HCT116 (cell line): ENCODE data around the gene ZCCHC17. TPM values are rescaled to one million over a fixed set of nuclear protein-coding genes. Genes with fewer than 3 reads are reported as not detected.

Experiments
- ATAC-seq: fragments of 200-7000 bp; cut with Tn5 transposase; 2 replicates; pipeline ENCODE4 v1.9.1; 2020; ENCODE audit warnings: mild to moderate bottlenecking, moderate library complexity
- BruUV-seq: library from RNA; stranded (reverse); fragments of 400-500 nt; replicated peaks from 2 replicates; lab custom pipeline; 2021; lab: Mats Ljungman, UMichigan
- CTCF ChIA-PET: fragments of 300-600 bp; sonication (Branson Sonifier 250); formaldehyde crosslinking; loops from one replicate; lab custom pipeline; 2021; ENCODE audit warnings: antibody characterized with exemption; lab: Charles Lee
- POLR2A ChIA-PET: fragments of 300-600, 350-600 bp; sonication (Branson Sonifier 250); formaldehyde crosslinking; loops from one replicate; lab custom pipeline; 2021; ENCODE audit warnings: antibody characterized with exemption; lab: Charles Lee
- RAD21 ChIA-PET, 2 experiments: fragments of 300-600 bp; sonication (Branson Sonifier 250); formaldehyde crosslinking; loops; one replicate each; lab custom pipeline; 2023; ENCODE audit warnings: low total read pairs in 2 of 2; ENCODE audit not compliant: uncharacterized antibody in 2 of 2, unreplicated experiment in 2 of 2, low non-redundant PET in 1 of 2; lab: Charles Lee
- DNase-seq: peaks from one replicate; pipeline ENCODE4 v3.0.0-alpha.2; 2010; ENCODE audit warnings: low read depth, low spot score
- H2AFZ ChIP-seq: fragments of 200-600 bp; shearing (Covaris generic), sonication (generic); 2 replicates; pipeline ENCODE4 v1.6.1; 2017; ENCODE audit warnings: low read depth, mixed run types, mixed read lengths, antibody characterized with exemption, low read length; ENCODE audit not compliant: poor library complexity, severe bottlenecking
- H3K27ac ChIP-seq: 2 replicates; pipeline ENCODE4 v1.5.1; 2012; ENCODE audit warnings: low read depth, low read length
- H3K27me3 ChIP-seq: fragments of 200-600 bp; sonication (generic); 2 replicates; pipeline ENCODE4 v1.6.1; 2016; ENCODE audit warnings: mixed run types, low read length, mixed read lengths; ENCODE audit not compliant: insufficient read depth
- H3K36me3 ChIP-seq, 2 experiments: fragments of 200-500 bp in 1 of 2; fragments of 200-600 bp in 1 of 2; sonication (Bioruptor generic) in 1 of 2; sonication (generic) in 1 of 2; 2 replicates each; pipeline versions ENCODE4 v1.5.1 to v1.6.1; 2014 to 2016; ENCODE audit warnings: low read length in 2 of 2, inconsistent platforms in 1 of 2, mixed read lengths in 1 of 2, mixed run types in 1 of 2; ENCODE audit not compliant: insufficient read depth in 2 of 2, control insufficient read depth in 1 of 2
- H3K4me1 ChIP-seq, 2 experiments: fragments of 200-600 bp in 1 of 2; sonication (generic) in 1 of 2; 2 replicates each; pipeline versions ENCODE4 v1.5.1 to v1.6.1; 2012 to 2017; ENCODE audit warnings: low read length in 2 of 2, inconsistent platforms in 1 of 2, mild to moderate bottlenecking in 1 of 2, mixed read lengths in 1 of 2, mixed run types in 1 of 2, moderate library complexity in 1 of 2; ENCODE audit not compliant: insufficient read depth in 2 of 2, control insufficient read depth in 1 of 2
- H3K4me2 ChIP-seq: fragments of 200-600 bp; sonication (generic); 2 replicates; pipeline ENCODE4 v1.6.1; 2017; ENCODE audit warnings: mixed run types, low read length, mixed read lengths
- H3K4me3 ChIP-seq, 2 experiments: fragments of 200-600 bp in 1 of 2; sonication (generic) in 1 of 2; replicated peaks in 1 of 2; 2 replicates each; pipeline ENCODE4 v1.5.1; 2011 to 2016; ENCODE audit warnings: low read length in 2 of 2, control low read depth in 1 of 2, low read depth in 1 of 2, mild to moderate bottlenecking in 1 of 2, mixed read lengths in 1 of 2, mixed run types in 1 of 2
- H3K79me2 ChIP-seq: fragments of 200-600 bp; sonication (generic); 2 replicates; pipeline ENCODE4 v1.6.1; 2017; ENCODE audit warnings: mild to moderate bottlenecking, mixed run types, low read length, moderate library complexity, mixed read lengths; ENCODE audit not compliant: insufficient read depth
- H3K9ac ChIP-seq: fragments of 200-600 bp; sonication (generic); 2 replicates; pipeline ENCODE4 v1.6.1; 2016; ENCODE audit warnings: low read length, mixed read lengths
- H3K9me2 ChIP-seq: fragments of 200-600 bp; sonication (generic), shearing (Covaris generic); 2 replicates; pipeline ENCODE4 v1.6.1; 2017; ENCODE audit warnings: mixed run types, mild to moderate bottlenecking, moderate library complexity; ENCODE audit not compliant: insufficient read depth
- H3K9me3 ChIP-seq, 2 experiments: fragments of 200-500 bp in 1 of 2; fragments of 200-600 bp in 1 of 2; sonication (Bioruptor generic) in 1 of 2; sonication (generic) in 1 of 2; 2 replicates each; pipeline ENCODE4 v1.6.1; 2014 to 2017; ENCODE audit warnings: low read length in 2 of 2, mixed read lengths in 2 of 2, inconsistent platforms in 1 of 2, low read depth in 1 of 2, mild to moderate bottlenecking in 1 of 2, mixed run types in 1 of 2, moderate library complexity in 1 of 2; ENCODE audit not compliant: control insufficient read depth in 1 of 2, insufficient read depth in 1 of 2
- H4K20me1 ChIP-seq: fragments of 200-600 bp; sonication (generic), shearing (Covaris generic); 2 replicates; pipeline ENCODE4 v1.6.1; 2017; ENCODE audit warnings: mixed run types, mild to moderate bottlenecking, moderate library complexity; ENCODE audit not compliant: insufficient read depth
- ATF3 ChIP-seq: IDR thresholded peaks from 2 replicates; pipeline ENCODE4 v1.6.1; 2012
- CEBPB ChIP-seq: IDR thresholded peaks from 2 replicates; pipeline ENCODE4 v1.6.1; 2012; ENCODE audit warnings: low read depth
- EGR1 ChIP-seq: IDR thresholded peaks from 2 replicates; pipeline ENCODE4 v1.6.1; 2012; ENCODE audit warnings: low read depth
- POLR2A ChIP-seq: IDR thresholded peaks from 2 replicates; pipeline ENCODE4 v1.7.0; 2011; ENCODE audit warnings: borderline replicate concordance; ENCODE audit not compliant: insufficient read depth, insufficient read length; ENCODE audit errors: extremely low read depth
- SP1 ChIP-seq: IDR thresholded peaks from 2 replicates; pipeline ENCODE4 v1.6.1; 2012; ENCODE audit warnings: low read depth
- SRF ChIP-seq: IDR thresholded peaks from 2 replicates; pipeline ENCODE4 v1.6.1; 2012; ENCODE audit warnings: low read depth
- TCF7L2 ChIP-seq: IDR thresholded peaks from 2 replicates; pipeline ENCODE4 v1.7.0; 2011; ENCODE audit warnings: borderline replicate concordance, inconsistent platforms; ENCODE audit not compliant: insufficient read depth, insufficient read length; ENCODE audit errors: extremely low read depth
- intact Hi-C: fragments of 100-400 bp; cut with micrococcal nuclease; formaldehyde crosslinking; loops from 2 replicates; pipeline ENCODE4 v1.10.0; 2022
- total RNA-seq: library from RNA; stranded (reverse); gene quantifications from one replicate; pipeline ENCODE4 v1.2.1, GENCODE V29; 2021; ENCODE audit not compliant: unreplicated experiment
- TF ChIP-seq, protein P1 (sequence below): IDR thresholded peaks from 2 replicates; pipeline ENCODE4 v1.6.1; 2012; ENCODE audit warnings: low read depth

ZCCHC17 gene
- total RNA-seq, 1 experiment from 2014 or later: 27.8 TPM

DNA sequence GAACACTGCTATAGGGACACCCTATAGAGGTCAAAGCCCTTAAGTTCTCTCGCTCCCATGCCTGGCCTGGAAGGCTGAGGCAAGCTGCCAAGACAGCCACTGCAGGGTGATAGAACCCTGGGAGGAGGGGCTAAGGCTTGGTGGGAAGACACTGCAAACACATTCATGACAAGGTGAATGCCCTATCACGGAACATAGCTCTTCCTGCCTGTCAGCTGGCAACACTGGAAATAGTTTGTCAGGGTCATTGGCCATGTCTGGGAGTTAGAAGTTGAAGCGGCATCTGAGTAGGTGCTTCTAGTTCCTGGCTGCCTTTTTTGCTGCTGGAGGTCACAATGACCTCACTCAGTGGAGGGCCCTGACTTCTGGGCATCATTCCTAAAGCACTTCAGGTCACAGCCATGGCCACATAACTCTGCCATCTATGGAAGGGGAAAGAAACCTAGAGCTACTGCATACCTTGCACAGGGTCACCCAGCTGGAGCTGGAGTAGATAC is 71.8 kb downstream of the ZCCHC17 start:
- ATAC-seq (no peak), DNase-seq (no peak)
- intact Hi-C loops: no loop called here
- no peaks in the 10 kb centered on the region for H3K79me2 ChIP-seq
- RAD21 ChIA-PET: no interaction called here
- no peak for TF ChIP-seq CEBPB
- TF ChIP-seq SRF: no peak
- no peak for TF ChIP-seq ATF3
- no peak for TF ChIP-seq SP1
- no peaks in the 10 kb centered on the region for H3K27me3 ChIP-seq
- H3K36me3 ChIP-seq: no peaks in the 10 kb centered on the region; a peak in 2 of 4 replicates
- H3K4me2 ChIP-seq: no peak overlapping the region
- POLR2A ChIA-PET: no interaction called here
- H3K9me3 ChIP-seq: no peaks in the 10 kb centered on the region
- H4K20me1 ChIP-seq: no peaks in the 10 kb centered on the region
- BruUV-seq: no TSS peak
- CTCF ChIA-PET: no interaction called here
- H3K4me3 ChIP-seq: no peak overlapping the region
- H3K9me2 ChIP-seq: no peaks in the 10 kb centered on the region
- no peak overlapping the region for H3K27ac ChIP-seq
- 0 out of 4 replicates have a peak, but pooled peaks cover 0 to 6% of the 10 kb centered on the region in 2 experiments for H3K4me1 ChIP-seq
- no peak overlapping the region for H2AFZ ChIP-seq
- H3K9ac ChIP-seq: no peak overlapping the region

GRCh38 chr1:31370021-31370420 is 73.2 kb downstream of the ZCCHC17 start:
- Histone ChIP-seq H3K4me2 (no peak overlapping the region), H3K9me3 (no peaks in the 10 kb centered on the region), H3K4me3 (no peak overlapping the region), H3K79me2 (no peaks in the 10 kb centered on the region), H3K36me3 (no peaks in the 10 kb centered on the region; a peak in 1 of 4 replicates)
- ChIA-PET POLR2A (no interaction called here), RAD21 (no interaction called here)
- no peak for DNase-seq
- TF ChIP-seq, protein P1, sequence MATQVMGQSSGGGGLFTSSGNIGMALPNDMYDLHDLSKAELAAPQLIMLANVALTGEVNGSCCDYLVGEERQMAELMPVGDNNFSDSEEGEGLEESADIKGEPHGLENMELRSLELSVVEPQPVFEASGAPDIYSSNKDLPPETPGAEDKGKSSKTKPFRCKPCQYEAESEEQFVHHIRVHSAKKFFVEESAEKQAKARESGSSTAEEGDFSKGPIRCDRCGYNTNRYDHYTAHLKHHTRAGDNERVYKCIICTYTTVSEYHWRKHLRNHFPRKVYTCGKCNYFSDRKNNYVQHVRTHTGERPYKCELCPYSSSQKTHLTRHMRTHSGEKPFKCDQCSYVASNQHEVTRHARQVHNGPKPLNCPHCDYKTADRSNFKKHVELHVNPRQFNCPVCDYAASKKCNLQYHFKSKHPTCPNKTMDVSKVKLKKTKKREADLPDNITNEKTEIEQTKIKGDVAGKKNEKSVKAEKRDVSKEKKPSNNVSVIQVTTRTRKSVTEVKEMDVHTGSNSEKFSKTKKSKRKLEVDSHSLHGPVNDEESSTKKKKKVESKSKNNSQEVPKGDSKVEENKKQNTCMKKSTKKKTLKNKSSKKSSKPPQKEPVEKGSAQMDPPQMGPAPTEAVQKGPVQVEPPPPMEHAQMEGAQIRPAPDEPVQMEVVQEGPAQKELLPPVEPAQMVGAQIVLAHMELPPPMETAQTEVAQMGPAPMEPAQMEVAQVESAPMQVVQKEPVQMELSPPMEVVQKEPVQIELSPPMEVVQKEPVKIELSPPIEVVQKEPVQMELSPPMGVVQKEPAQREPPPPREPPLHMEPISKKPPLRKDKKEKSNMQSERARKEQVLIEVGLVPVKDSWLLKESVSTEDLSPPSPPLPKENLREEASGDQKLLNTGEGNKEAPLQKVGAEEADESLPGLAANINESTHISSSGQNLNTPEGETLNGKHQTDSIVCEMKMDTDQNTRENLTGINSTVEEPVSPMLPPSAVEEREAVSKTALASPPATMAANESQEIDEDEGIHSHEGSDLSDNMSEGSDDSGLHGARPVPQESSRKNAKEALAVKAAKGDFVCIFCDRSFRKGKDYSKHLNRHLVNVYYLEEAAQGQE: no peak
- TF ChIP-seq TCF7L2 (no peak), POLR2A (no peak), EGR1 (no peak)
- TF ChIP-seq, all 23 proteins: peak for 0
- Histone ChIP-seq H3K9me2 (no peaks in the 10 kb centered on the region), H3K27ac (no peak overlapping the region), H3K27me3 (no peaks in the 10 kb centered on the region), H3K4me1 (0 out of 4 replicates have a peak, but pooled peaks cover 0 to 6% of the 10 kb centered on the region in 2 experiments), H4K20me1 (no peaks in the 10 kb centered on the region), H2AFZ (no peak overlapping the region), H3K9ac (no peak overlapping the region)
- no TSS peak for BruUV-seq
- ATAC-seq: no peak
- intact Hi-C loops: no loop called here
- CTCF ChIA-PET: no interaction called here
